PC-3 (cell line): Measurements from ENCODE around the gene CNPY1.

Experiments used
- EZH2 ChIP-seq: fragments of 300-600 bp; sonication (generic); IDR thresholded peaks from one replicate; pipeline ENCODE4 v1.6.1; 2017; ENCODE audit warnings: antibody characterized with exemption, mild to moderate bottlenecking, low read length; ENCODE audit not compliant: unreplicated experiment
- EZH2phosphoT487 ChIP-seq: fragments of 300-600 bp; sonication (generic); IDR thresholded peaks from 2 replicates; pipeline ENCODE4 v1.6.1; 2018; ENCODE audit warnings: mild to moderate bottlenecking, antibody characterized with exemption, low read length, borderline replicate concordance
- TF ChIP-seq, protein P1 (sequence below): fragments of 300-600 bp; sonication (generic); conservative IDR thresholded peaks from 2 replicates; pipeline ENCODE4 v1.5.1; 2017; ENCODE audit warnings: antibody characterized with exemption, low read depth, mild to moderate bottlenecking, low read length

DNA sequence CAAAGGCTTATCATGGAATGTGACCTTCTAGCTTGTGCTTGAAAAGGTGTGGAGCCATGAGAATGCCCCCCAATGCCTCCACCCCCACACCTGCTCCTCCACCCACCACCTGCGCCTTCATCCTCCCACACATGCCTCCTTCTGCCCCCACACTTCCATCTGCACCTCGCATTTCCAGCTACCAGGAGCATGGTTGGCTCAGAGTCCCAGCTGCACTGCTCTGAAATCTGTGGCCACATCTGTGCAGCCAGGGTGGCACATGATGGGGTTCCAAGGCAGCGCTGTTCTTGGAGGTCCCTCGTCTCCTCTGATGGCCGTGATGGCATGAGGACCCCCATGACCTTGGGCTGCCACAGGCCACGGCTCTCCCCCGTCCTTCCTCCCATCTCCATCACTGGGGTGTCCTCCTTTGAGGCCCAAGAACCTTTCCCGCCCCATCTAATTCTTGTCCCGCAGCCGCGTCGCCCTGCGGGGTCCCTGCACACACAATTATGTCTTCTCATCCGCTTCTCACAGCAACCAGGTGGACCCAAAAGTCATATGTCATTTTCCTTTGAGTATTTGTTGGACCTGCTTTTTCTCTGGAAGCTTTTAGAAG is 40.6 kb upstream of the CNPY1 start:
- TF ChIP-seq, protein P1, sequence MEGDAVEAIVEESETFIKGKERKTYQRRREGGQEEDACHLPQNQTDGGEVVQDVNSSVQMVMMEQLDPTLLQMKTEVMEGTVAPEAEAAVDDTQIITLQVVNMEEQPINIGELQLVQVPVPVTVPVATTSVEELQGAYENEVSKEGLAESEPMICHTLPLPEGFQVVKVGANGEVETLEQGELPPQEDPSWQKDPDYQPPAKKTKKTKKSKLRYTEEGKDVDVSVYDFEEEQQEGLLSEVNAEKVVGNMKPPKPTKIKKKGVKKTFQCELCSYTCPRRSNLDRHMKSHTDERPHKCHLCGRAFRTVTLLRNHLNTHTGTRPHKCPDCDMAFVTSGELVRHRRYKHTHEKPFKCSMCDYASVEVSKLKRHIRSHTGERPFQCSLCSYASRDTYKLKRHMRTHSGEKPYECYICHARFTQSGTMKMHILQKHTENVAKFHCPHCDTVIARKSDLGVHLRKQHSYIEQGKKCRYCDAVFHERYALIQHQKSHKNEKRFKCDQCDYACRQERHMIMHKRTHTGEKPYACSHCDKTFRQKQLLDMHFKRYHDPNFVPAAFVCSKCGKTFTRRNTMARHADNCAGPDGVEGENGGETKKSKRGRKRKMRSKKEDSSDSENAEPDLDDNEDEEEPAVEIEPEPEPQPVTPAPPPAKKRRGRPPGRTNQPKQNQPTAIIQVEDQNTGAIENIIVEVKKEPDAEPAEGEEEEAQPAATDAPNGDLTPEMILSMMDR: no peak
- TF ChIP-seq EZH2: no peak
- no peak for TF ChIP-seq EZH2phosphoT487
